GM21360 (cell line): ENCODE results near the gene LRIG2.
A peak's percentile ranks its signal among the peaks of the same experiment; 100 is the strongest.
"Not testable (repeated sequence)": the region's sequence is repeated elsewhere in the genome, so short reads cannot be mapped to it uniquely, and the experiment has no call there.

Experiments used
- ATAC-seq: cut with Tn5 transposase; IDR thresholded peaks from one replicate; pipeline ENCODE4 v1.9.1; 2021; ENCODE audit warnings: mild to moderate bottlenecking, moderate library complexity; ENCODE audit not compliant: unreplicated experiment

LRIG2 gene

DNA sequence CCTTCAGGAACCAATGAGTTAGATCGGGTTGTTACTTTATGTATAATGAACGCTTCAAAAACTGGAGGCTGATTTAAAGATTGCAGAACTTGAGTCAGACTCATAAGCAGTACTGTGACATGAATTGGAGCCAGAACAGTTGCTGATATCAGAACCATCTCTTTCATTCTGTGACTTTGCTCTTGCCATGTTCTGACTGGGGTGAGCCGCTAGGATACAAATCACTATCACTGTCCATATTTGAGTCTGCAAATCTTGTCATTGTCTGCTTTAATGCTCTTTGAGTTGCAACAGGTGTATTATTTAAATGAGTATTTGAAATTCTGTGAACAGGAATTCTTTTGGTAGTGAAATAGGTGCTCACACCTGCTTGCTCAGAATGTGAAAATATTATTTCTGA is 52.5 kb downstream of the LRIG2 start:
- no peak for ATAC-seq

DNA sequence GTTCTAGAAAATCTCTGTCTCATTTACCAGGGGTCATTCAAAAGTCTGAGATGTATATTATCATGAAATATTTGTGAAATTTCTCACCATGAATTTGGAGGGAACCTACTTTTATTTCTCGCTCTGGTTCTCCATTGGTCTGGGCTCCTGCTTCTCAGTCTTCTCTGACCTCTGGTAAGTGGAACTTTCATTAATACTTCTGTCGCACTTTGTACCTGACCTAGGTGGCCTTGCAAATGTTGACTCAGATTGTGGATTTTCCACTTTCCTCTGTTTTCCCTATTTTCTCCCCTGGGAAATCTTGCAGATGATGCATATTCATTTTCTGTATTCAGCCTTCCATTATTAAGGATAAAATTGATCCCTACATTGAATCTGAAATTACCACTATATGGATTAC is 53.2 kb downstream of the LRIG2 start:
- no peak for ATAC-seq

DNA sequence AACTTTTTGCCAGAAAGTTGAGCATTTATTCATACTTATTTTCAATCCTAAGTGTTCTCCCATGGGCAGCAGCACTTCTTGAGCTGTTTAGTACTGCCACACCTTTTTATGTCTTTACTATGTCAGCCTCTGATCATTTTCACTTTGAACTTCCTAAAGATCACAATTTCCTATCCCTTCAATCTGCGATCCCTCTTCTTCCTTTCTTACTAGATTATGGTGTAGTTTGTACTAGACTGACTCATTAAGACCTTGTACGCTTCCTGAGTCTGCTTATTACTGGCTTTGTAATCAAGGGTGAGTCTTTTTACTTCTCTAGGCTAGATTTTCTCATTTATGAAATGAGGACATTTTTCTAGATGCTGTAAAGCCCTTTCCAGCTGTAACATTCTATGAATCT is 55.1 kb downstream of the LRIG2 start:
- ATAC-seq, result no peak

DNA sequence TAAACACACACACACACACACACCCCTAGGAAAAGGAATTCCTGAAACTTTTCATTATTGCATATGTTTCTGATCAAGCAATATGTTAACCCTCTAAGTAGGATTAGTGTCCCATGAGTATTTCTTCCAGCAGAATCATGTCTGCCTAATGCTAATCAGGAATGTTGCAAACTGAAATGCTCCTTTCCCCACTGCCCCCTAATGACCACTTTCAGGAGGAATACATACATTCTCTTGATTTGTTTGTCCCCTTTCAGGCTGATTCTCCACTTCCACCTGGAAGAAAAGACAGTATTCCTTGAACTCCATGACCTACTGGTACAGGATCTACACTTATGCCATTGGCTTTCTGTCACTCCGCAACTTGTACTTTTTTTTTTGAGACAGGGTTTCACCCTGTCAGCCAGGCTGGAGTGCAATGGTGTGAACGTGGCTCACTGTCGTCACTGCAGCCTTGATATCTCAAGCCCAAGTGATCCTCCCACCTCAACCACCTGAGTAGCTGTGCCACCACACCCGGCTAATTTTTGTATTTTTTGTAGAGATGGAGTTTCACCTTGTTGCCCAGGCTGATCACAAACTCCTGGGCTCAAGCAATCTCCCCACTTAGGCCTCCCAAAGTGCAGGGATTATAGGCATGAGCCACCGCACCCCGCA is 56.7 kb downstream of the LRIG2 start:
- no peak for ATAC-seq

DNA sequence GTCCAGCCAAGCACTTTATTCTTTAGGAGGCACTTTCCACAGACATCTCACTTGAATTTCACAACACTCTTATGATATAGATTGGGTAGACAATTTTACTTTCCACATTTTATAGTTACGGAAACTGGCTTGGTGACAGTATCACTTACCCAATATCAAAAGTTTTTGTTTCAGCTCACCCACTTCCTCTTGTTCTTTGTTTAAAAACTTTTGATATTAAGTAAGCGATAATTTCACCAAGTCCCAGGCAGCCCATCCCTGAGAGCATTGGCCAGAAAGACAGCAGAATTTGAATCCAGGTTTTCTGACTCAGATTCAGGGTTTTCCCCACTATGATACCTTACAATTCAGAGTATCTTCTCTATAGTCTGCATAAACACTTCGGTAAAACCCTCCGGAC is 60.0 kb downstream of the LRIG2 start:
- ATAC-seq, result no peak

DNA sequence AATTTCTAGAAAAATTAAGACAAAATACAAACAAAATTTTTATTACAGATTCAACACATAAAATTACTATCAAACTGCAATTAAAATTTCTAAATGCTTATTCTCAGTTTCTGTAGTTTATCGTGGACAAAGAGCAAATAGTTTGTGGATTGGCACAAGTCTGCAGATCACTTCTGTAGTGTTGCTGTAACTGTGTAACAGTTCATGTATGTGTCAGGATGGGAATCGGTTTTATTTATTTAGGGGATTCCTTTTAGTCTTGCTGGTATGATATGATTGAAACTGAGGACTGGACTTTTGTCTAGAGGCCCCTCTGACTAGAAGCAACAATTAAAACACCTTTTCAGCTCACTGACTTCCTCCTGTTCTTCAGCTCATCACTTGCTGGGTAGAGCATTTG is 60.8 kb downstream of the LRIG2 start:
- ATAC-seq, result no peak

DNA sequence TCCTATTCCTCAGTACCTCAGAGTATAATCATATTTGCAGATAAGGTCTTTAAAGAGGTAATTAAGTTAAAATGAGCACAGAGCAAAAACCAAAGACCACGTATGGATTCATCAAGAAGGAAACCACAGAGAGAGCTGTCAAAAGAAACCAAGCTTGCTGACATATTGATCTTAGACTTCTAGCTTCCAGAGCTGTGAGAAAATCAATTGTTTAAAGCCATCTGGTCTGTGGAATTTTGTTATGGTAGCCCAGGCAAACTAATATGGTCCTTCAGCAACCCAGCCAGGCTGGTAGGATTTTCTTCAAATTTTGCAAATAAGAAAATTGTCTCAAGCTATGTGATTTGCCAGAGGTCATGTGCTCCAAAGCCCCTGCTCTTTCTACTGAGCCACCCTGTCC is 62.5 kb downstream of the LRIG2 start:
- ATAC-seq, result no peak

DNA sequence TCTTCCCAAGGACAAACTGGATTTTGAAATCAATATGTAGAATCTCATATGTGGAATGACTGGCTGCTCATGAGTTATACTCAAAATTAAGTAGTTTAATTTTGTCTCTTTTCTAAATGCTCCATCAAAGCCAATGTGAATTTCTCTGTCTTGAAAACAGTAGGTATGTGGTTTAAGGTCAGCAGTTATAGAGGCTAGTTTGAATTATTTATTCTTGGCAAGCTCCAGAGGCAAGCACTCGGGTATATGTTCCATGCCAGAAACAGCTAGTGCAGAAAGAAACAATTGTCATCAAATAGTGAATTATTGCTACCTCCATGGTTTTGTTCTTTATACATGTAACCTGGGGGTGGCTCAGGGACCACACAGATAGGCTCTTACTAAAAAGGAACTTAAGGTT is 63.5 kb downstream of the LRIG2 start:
- ATAC-seq, result no peak

DNA sequence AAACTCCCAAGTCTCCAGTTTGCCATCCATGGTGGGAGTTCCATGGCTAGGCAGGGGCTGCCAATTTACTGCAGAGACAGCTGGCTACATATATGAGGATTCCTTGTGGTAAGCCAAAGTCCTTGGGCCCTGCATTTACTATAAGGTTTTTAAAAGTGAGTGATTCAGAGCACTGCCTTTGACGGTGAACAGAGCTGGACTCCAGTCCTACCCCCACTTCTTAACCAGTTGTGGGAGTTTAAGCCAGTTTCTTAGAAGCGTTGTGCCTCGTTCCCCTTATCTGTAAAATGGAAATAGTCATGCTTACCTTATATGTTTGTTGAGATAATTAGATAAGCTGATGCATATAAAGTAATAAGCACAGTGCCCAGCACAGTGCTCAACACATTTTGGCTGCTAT is 64.6 kb downstream of the LRIG2 start:
- no peak for ATAC-seq

DNA sequence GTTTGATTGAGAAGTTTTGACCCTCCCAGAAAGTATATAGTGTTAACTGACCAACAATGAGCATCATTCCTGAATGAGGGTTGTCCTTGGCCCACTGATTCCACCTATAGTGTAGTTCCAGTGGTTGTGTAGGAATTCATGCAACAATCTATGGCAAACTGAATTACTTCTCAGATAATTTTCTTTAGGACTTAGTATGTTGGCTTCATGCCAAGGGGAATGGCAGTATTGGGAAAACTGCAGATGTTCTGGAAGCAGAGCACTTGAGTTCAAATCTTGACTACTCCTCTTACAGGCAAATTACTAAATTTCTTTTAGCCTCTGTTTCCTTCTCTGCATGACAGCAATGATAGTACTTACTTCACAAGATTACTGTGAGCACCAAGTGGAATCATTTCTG is 65.8 kb downstream of the LRIG2 start:
- no peak for ATAC-seq

DNA sequence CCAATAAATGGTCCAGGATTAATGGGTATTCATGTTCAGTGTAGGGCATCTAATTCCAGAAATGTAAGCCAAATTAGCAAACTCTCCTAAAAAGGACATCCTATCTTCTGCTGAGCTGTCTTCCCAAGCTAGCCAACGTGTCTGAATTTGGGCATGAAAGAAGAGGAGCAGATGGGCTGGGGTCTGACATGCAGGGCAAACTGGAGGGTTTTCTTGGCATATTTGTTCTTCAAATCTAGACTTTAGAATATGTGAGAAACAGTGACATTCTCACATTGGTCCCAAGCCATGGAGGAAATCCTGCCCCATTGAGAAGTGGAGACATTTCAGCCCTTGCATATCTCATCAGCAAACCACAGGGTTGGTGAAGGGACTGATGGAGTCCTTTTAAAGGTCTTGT is 67.2 kb downstream of the LRIG2 start:
- no peak for ATAC-seq

DNA sequence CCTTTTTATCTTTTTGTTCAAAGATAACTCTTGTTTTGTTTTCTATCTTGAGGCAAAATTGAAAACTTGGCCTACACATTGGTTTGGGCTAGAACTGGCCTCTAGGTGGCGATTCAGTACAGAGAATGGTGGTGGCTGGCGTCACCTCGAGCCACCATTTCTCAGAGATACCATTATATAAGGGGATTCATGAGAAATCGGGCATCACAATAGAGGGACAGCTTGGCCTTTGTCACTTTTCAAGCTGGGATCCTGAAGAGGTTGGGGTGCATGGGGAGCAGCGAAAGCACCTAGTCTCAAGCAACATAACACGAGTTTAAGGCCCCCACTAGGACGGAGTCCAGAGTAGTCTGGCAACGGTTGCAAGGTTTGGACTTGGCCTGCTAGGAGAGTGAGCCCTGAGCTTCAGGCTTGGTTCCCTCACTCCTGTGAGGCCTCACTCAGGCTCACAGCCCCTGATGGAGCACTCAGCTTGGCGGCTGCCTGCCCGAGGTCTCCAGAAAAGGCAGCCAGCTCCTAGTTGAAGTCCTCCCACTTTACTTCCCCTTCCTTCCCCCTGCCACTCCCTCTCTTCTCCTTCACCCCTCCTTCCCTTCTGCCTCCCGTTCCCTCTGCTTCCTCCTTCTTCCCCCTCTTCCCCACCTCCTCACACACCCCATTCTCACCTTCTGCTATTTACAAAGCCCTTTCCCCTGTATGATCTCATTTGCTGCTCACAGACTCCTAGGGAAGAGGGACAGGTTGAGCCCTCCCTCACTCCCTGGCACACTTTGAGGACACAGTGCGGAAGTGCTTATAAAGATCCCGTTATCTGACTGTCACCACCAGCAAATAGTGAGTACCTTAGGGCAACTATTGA is 67.8 kb downstream of the LRIG2 start:
- ATAC-seq, result peak; percentile 80

DNA sequence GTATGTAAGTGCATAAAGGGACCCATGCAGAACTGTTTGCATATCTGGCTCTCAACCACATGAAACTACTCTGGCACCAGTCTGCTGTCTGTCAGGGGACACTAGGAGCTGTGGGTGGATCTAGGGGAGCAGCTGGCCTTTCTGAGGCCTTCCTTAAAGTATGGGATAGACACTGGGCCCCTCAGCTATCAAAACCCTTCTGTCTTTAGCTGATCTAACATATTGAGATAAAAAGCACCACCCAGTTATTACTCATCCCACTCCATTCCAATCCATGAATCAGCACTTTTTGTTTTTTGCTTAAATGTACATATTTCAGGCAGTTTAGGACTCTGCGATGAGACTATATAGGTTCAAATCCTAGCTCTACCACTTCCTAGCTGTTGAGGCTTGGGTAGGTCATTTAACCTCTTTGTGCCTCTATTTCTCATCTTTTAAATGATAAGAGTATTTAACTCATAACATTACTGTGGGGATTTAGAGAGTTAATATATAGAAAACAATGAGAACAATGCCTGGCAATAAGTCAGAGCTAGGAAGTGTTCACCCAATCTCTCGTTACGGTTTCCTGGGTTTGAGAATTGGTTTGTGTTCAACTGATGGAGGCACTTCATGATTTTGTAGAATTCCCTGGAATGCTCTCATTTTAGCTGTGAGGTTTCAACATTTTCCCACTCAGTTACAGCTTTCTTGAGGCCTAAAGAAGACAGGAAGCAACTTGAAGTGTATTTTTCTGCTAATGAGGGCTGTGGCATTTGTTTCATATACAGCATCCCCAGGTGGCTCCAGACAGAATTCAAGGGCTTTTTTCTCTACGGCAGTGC is 68.9 kb downstream of the LRIG2 start:
- no peak for ATAC-seq

DNA sequence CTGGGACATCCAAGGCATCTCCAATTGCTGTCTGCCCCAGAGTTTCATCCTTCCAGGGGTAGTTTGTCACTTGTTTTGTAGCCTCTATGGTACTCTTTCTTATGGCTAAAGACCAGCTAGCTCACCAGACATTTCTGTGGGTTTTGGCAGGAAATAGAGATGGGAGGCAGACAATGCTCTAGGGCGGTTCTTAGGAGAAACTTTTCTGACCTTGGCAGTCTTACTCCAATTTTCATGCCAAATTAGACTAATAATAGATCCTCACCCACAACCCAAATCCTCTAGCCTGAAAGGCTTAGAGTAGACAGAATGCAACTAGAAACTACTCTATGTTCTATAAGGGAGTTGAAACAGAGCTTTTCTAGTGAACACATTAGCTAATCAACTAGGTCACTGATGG is 69.8 kb downstream of the LRIG2 start:
- ATAC-seq, result no peak

DNA sequence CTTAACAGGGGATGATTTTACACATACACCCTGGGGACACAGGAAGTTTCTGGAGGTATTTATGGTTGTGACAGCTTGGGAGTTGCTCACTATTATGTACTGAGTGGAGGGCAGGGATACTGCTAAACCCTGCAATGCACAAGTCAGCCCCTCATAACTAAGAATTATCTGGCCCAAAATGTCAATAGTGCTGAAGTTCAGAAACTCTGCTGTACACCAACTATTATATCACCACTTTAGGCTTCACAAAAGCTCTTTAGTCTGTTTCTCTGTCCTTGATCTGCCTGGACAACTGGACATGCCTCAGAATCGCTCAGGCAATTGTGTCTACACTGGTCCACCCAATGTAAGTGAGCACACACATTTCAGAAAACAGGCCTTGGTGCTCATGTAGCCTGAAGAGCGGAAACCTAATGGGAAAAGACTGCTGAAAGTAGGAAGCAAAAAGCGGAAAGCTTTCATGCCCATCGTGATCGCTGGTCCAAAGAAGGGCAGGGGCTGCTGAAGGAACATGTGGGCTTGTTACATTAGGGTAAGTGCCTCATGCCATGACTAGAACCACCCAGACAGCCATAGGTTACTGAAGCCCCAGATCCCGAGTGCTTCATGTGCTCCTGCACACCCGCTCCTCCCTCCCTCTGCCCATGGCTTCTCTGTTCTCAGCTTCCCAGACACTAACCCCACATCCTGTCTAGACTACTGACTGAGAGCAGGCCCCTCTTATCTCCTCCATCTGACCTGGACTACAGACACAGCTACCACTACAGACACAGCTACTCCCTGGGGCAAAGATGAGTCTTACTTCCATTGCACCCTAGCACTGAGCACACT is 73.5 kb downstream of the LRIG2 start:
- ATAC-seq, result no peak

DNA sequence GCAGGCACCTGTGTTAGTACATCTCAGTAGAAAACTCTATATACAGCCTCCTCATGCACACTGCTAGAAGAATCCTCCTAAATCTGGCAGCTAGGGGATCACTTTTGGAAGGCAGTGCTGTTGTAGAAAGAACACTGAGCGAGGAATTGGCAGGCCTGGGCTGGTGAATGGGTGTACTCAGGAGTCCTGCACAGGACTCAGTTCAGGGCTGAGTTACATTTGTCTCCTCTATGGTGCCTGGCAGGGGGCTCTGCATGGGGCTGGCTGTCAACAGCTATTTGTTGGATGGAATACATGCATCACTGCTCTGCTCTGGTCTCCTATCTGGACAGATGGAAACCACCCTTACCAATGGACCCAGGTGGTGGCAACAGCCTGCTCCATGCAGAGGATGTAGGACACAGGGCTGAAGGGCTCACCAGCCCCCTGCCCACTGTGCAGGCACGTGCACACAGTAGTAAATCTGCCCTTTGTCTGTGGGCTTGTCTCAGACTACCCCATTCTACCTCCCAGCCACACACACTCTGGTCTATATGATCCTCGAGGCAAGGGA is 74.2 kb downstream of the LRIG2 start:
- no peak for ATAC-seq

DNA sequence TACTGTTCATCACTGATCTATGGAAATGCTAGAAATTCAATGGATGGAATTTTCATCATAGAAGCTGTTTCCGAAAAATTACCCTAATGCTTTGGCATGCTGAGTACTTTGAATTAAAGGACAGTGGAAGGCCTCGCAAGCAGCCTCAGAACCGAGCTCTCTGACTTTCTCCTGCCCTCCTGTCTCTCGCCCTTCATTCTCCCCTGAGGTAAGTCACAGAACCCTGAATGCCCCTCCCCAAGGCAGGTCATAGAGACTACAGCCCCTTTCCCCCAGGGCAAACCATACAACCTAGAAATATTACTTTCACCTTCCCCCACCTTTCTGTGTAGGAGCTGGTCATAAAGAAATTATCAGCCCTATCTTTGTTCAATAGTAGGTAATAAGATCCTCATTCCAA is 74.8 kb downstream of the LRIG2 start:
- no peak for ATAC-seq

DNA sequence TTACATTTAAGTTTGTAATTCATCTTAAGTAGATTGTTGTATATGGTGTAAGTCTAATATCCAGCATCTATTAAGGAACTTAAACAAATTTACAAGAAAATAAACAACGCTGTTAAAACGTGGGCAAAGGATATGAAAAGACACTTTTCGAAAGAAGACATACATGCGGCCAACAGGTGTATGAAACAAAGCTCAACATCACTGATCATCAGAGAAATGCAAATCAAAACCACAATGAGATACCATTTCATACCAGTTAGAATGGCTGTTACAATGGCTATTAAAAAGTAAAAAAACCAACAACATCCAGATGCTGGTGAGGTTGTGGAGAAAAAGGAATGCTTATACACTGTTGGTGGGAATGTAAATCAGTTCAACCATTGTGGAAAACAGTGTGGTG is 77.5 kb downstream of the LRIG2 start:
- not testable (repeated sequence) for ATAC-seq

DNA sequence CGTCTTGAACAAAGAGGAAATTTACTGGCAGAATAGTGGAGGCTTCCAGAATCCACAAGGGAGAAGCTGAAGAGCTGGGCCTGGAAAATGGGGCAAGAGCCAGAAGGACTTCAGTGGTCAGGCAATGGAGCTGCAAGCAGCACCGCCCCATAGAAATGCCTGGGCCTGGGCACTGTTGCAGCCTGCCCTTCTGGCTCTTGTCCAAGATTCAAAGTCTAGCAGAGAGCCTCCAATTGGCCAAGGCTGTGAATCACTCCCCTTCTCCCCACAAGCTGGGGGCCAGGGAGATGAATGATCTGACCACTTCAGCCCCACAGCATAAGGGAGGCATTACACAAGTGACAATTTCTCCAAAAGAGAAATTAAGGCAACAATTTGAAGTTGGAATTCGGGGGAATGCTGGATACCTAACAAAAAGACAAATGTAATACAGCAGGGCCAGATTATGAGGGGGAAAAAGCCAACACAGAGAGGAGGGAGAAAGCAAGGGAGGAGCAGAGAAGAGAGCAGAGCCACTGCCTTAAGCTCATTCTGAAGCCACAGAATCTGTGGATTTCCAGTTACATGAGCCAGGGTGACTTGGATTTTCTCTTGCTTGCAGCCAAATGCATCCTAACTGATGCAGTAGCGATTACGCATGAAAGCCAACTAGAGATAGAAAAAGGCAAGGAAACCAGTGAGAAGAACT is 80.3 kb downstream of the LRIG2 start:
- no peak for ATAC-seq

DNA sequence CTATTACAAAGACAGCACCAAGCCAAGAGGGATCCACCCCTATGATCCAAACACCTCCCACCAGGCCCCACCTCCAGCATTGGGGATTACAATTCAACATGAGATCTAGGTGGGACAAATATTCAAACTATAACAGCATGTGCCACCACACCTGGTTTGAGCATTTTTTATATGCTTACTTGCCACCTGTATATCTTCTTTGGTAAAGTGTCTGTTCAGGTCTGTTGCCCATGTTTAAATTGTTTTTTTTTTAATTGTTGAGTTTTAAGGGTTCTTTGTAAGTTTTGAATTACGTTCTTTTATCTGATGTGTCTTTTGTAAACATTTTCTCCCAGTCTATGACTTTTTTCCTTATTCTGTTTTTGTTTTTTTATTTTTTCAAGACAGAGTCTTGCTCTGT is 83.4 kb downstream of the LRIG2 start:
- ATAC-seq, result no peak
